ENCODE measurements around the gene LIN52.
A peak's percentile ranks its signal among the peaks of the same experiment; 100 is the strongest.

LIN52 gene

GRCh38 chr14:74195623-74196022 lies 110.9 kb downstream of the LIN52 start:
- DNase-seq = no peak

- no peak for DNase-seq
Observed at GRCh38 chr14:74198441-74199234, 113.9 kb downstream of the LIN52 start.

- DNase-seq = no peak
Observed at GRCh38 chr14:74202113-74202512, 117.4 kb downstream of the LIN52 start.

- no peak for DNase-seq
Observed at GRCh38 chr14:74203639-74204038, 118.9 kb downstream of the LIN52 start.

GRCh38 chr14:74204491-74204890 lies 119.7 kb downstream of the LIN52 start:
- DNase-seq = no peak

GRCh38 chr14:74205882-74206281 lies 121.1 kb downstream of the LIN52 start:
- no peak for DNase-seq

GRCh38 chr14:74207943-74208342 lies 123.2 kb downstream of the LIN52 start:
- no peak for DNase-seq

GRCh38 chr14:74208642-74209041 lies 123.9 kb downstream of the LIN52 start:
- DNase-seq = no peak

GRCh38 chr14:74211945-74212580 lies 127.3 kb downstream of the LIN52 start:
- DNase-seq = no peak

GRCh38 chr14:74213907-74214803 lies 129.4 kb downstream of the LIN52 start:
- no peak for DNase-seq

GRCh38 chr14:74216671-74217070 lies 131.9 kb downstream of the LIN52 start:
- DNase-seq = no peak

GRCh38 chr14:74217672-74218448 lies 133.1 kb downstream of the LIN52 start:
- peak; percentile 81 for DNase-seq

GRCh38 chr14:74218462-74218861 lies 133.7 kb downstream of the LIN52 start:
- DNase-seq = no peak

- DNase-seq = no peak
Observed at GRCh38 chr14:74219277-74220205, 134.8 kb downstream of the LIN52 start.

- no peak for DNase-seq
Observed at GRCh38 chr14:74220991-74221390, 136.2 kb downstream of the LIN52 start.

GRCh38 chr14:74221741-74222140 lies 137.0 kb downstream of the LIN52 start:
- DNase-seq = no peak

GRCh38 chr14:74223016-74223415 lies 138.3 kb downstream of the LIN52 start:
- no peak for DNase-seq

- DNase-seq = no peak
Observed at GRCh38 chr14:74231784-74232183, 147.0 kb downstream of the LIN52 start.

- no peak for DNase-seq
Observed at GRCh38 chr14:74235017-74235416, 150.3 kb downstream of the LIN52 start.

- DNase-seq = no peak
Observed at GRCh38 chr14:74237441-74237840, 152.7 kb downstream of the LIN52 start.

All from activated CD4-positive, alpha-beta T cell treated with anti-CD3 and anti-CD28 coated beads, Interleukin-2, amount 50 U/mL, for 16 hours (primary cell).